ENCODE results near the gene UBE2I.

The UBE2I gene

DNA sequence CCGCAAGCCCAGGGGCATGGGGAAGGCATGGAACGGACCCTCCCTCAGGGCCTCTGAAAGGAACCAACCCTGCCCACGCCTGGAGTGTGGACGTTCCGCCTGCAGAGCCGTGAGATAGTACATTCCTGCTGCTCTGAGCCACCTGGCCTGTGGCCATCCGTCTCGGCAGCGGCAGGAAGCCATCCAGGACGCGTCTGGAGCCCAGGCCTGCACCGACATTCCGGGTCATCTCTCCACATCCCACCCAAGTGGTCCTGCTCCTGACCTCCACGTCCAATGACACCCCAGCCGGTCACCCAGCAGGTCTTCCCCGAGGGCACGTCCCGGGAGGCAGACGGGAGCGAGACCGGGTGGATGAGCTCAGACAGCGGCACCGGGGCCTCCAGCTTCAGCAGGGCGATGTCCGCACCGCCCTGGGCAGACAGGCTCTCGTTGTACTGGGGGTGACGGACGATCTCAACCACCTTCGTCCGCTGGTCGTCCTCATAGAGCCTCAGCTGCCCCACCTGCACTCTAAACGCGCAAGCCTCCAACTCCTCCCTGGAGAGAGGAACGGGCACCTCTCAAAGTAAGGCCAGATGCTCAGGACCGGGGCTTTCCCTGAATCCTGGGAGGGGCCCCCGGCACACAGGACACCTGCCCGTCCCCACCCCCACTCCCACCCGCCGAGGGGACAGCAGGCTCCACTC, 21.3 kb upstream of the UBE2I start:
- CTCF ChIA-PET = interaction anchor here (1.0 kb wide), 1 partner anchor 28 kb away, joined by 3 read pairs; no protein-coding TSS in a partner anchor
- H3K27ac ChIP-seq (ENCODE audit: extremely low read depth, low read depth, low read length) = no peak overlapping the region
- POLR2A ChIA-PET = no interaction called here
- H3K9me3 ChIP-seq (ENCODE audit: control insufficient read depth, insufficient read depth, low read depth, low read length) = no peaks in the 10 kb centered on the region
- H3K36me3 ChIP-seq (ENCODE audit: control insufficient read depth in 2 of 2, insufficient read depth in 1 of 2, low read length in 2 of 2) = no peaks in the 10 kb centered on the region
- 0 out of 2 replicates have a peak, but pooled peaks have one; percentile 12 for TF ChIP-seq GLIS2 (tag by site-specific recombination; IDR thresholded peaks at IDR 0.05)
- TF ChIP-seq SCRT2 (tag by site-specific recombination; IDR thresholded peaks at IDR 0.05) = no peak
- H3K4me1 ChIP-seq (ENCODE audit: control insufficient read depth, insufficient read depth, low read length) = no peaks in the 10 kb centered on the region
- H3K4me3 ChIP-seq (ENCODE audit: low read depth, low read length) = no peak overlapping the region

DNA sequence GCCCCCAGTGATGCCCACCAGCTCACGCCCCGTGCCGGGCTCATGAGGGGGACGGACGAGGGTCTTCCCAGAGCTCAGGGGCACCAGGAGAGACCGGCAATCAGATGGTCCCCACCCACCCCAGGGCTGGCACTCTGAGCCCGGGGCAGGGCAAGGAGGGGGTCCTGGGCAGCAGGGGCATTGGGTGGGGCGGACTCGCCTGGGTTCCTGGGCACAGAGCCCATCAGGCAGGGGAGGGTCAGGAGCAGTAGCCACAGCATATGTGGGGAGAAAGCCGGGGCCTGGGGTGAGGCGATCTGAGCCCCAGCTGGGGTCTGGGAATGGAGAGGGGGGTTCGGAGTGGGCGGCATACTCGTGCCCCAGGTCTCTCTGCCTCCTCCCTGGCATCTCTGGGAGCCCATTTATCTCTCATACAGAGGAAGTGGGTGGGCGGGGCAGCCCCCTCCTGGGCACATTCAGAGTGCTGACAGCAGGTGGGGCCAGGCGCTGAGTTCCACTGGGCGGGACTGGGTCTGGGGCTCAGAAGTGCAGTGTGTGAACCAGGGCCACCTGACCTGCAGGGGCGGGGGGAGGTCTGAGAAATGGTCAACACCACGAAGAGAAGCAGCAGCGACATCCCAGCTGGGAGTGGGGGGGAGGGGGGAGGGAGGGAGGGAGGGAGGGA, 20.5 kb upstream of the UBE2I start:
- no peak overlapping the region for H3K4me3 ChIP-seq (ENCODE audit: low read depth, low read length)
- no peaks in the 10 kb centered on the region for H3K36me3 ChIP-seq (ENCODE audit: control insufficient read depth in 2 of 2, insufficient read depth in 1 of 2, low read length in 2 of 2)
- no peaks in the 10 kb centered on the region for H3K4me1 ChIP-seq (ENCODE audit: control insufficient read depth, insufficient read depth, low read length)
- H3K9me3 ChIP-seq (ENCODE audit: control insufficient read depth, insufficient read depth, low read depth, low read length) = no peaks in the 10 kb centered on the region
- ChIA-PET CTCF (no interaction called here), POLR2A (interaction anchor here (0.6 kb wide), 1 partner anchor 15 kb away, joined by 4 read pairs; no protein-coding TSS in a partner anchor)
- peak; percentile 69 for TF ChIP-seq ZFHX2 (tag by site-specific recombination; conservative IDR thresholded peaks at IDR 0.05)
- TF ChIP-seq, protein P1, sequence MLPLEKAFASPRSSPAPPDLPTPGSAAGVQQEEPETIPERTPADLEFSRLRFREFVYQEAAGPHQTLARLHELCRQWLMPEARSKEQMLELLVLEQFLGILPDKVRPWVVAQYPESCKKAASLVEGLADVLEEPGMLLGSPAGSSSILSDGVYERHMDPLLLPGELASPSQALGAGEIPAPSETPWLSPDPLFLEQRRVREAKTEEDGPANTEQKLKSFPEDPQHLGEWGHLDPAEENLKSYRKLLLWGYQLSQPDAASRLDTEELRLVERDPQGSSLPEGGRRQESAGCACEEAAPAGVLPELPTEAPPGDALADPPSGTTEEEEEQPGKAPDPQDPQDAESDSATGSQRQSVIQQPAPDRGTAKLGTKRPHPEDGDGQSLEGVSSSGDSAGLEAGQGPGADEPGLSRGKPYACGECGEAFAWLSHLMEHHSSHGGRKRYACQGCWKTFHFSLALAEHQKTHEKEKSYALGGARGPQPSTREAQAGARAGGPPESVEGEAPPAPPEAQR (tag by site-specific recombination; IDR thresholded peaks at IDR 0.05) = no peak
- TF ChIP-seq ZNF416 (tag by site-specific recombination; IDR thresholded peaks at IDR 0.05) = no peak
- no peak for TF ChIP-seq SCRT2 (tag by site-specific recombination; IDR thresholded peaks at IDR 0.05)
- TF ChIP-seq, protein P2, sequence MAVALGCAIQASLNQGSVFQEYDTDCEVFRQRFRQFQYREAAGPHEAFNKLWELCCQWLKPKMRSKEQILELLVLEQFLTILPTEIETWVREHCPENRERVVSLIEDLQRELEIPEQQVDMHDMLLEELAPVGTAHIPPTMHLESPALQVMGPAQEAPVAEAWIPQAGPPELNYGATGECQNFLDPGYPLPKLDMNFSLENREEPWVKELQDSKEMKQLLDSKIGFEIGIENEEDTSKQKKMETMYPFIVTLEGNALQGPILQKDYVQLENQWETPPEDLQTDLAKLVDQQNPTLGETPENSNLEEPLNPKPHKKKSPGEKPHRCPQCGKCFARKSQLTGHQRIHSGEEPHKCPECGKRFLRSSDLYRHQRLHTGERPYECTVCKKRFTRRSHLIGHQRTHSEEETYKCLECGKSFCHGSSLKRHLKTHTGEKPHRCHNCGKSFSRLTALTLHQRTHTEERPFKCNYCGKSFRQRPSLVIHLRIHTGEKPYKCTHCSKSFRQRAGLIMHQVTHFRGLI (tag by site-specific recombination; IDR thresholded peaks at IDR 0.05) = no peak
- TF ChIP-seq ZNF549 (tag by site-specific recombination; IDR thresholded peaks at IDR 0.05) = no peak
- no peak for TF ChIP-seq GLIS1 (tag by site-specific recombination; IDR thresholded peaks at IDR 0.05)
- TF ChIP-seq KLF1 (tag by site-specific recombination; IDR thresholded peaks at IDR 0.05) = peak; percentile 80
- no peak for TF ChIP-seq ZNF138 (tag by site-specific recombination; IDR thresholded peaks at IDR 0.05; ENCODE audit: borderline replicate concordance)
- no peak for TF ChIP-seq GFI1B (tag by site-specific recombination; IDR thresholded peaks at IDR 0.05)
- TF ChIP-seq ZNF292 (tag by site-specific recombination; IDR thresholded peaks at IDR 0.05; ENCODE audit: borderline replicate concordance, low read depth) = no peak
- TF ChIP-seq ZNF184 (tag by site-specific recombination; IDR thresholded peaks at IDR 0.05) = no peak
- TF ChIP-seq ZNF112 (tag by site-specific recombination; IDR thresholded peaks at IDR 0.05) = no peak
- peak; percentile 35 for TF ChIP-seq SP2 (tag by site-specific recombination; IDR thresholded peaks at IDR 0.05)
- TF ChIP-seq ZNF311 (tag by site-specific recombination; IDR thresholded peaks at IDR 0.05; ENCODE audit: borderline replicate concordance) = no peak
- peak; percentile 85 for TF ChIP-seq ZIC2 (tag by site-specific recombination; IDR thresholded peaks at IDR 0.05)
- TF ChIP-seq, protein P3, sequence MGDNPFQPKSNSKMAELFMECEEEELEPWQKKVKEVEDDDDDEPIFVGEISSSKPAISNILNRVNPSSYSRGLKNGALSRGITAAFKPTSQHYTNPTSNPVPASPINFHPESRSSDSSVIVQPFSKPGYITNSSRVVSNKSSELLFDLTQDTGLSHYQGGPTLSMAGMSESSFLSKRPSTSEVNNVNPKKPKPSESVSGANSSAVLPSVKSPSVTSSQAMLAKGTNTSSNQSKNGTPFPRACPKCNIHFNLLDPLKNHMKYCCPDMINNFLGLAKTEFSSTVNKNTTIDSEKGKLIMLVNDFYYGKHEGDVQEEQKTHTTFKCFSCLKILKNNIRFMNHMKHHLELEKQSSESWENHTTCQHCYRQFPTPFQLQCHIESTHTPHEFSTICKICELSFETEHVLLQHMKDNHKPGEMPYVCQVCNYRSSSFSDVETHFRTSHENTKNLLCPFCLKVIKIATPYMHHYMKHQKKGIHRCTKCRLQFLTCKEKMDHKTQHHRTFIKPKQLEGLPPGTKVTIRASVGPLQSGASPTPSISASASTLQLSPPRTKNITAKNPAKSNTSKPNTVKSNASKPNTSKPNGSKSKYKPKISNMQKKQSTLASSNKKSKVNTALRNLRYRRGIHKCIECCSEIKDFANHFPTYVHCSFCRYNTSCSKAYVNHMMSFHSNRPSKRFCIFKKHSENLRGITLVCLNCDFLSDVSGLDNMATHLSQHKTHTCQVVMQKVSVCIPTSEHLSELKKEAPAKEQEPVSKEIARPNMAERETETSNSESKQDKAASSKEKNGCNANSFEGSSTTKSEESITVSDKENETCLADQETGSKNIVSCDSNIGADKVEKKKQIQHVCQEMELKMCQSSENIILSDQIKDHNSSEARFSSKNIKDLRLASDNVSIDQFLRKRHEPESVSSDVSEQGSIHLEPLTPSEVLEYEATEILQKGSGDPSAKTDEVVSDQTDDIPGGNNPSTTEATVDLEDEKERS (tag by site-specific recombination; IDR thresholded peaks at IDR 0.05) = no peak
- TF ChIP-seq WT1 (tag by site-specific recombination; IDR thresholded peaks at IDR 0.05) = no peak
- peak; percentile 36; the same call in 1 of the 2 replicates for TF ChIP-seq EGR2 (tag by site-specific recombination; IDR thresholded peaks at IDR 0.05; ENCODE audit: low read depth)
- no peak for TF ChIP-seq ZSCAN23 (tag by site-specific recombination; IDR thresholded peaks at IDR 0.05)
- no peak for TF ChIP-seq REPIN1 (tag by site-specific recombination; IDR thresholded peaks at IDR 0.05; ENCODE audit: low read depth)
- H3K27ac ChIP-seq (ENCODE audit: extremely low read depth, low read depth, low read length) = no peak overlapping the region

Data from HEK293 (cell line).